Posterior vena cava (tissue), 2 donors: ENCODE data around the gene ECHDC3. TPM values are rescaled to one million over a fixed set of nuclear protein-coding genes. Genes with fewer than 3 reads are reported as not detected.

Experiments used
- DNase-seq: peaks from one replicate; pipeline ENCODE4 v3.0.0-alpha.2; 2020; ENCODE audit warnings: low spot score
- intact Hi-C, 2 donors: fragments of 100-400 bp; cut with DNase I; formaldehyde crosslinking; loops; one replicate each; pipeline versions ENCODE4 v1.14.1 to v1.14.2; 2022 to 2023
- total RNA-seq, 2 donors: library from RNA; stranded (reverse); fragmentation: NEBNext Ultra II Directional; extraction: Animal tissue kit (Norgen Biotek cat#: 25700); gene quantifications; one replicate each; pipeline ENCODE4 v1.2.1, GENCODE V29; 2021
- donor health status: DM: yes; HTN: yes; CAD: no.
- donor health status: DM: yes; HTN: yes; CAD: no.

The ECHDC3 gene
- total RNA-seq, 2 donors from 2014 or later, result 7.7 to 8.1 TPM

- no peak for DNase-seq
- intact Hi-C loops, result no loop called here
Measured at GRCh38 chr10:11762706-11763500, 20.7 kb downstream of the ECHDC3 start.

GRCh38 chr10:11763501-11763861 lies 21.3 kb downstream of the ECHDC3 start:
- no peak for DNase-seq

GRCh38 chr10:11765141-11765540 lies 23.0 kb downstream of the ECHDC3 start:
- DNase-seq, result no peak

More at GRCh38 chr10:11763501-11763861, 21.3 kb downstream of the ECHDC3 start:
- intact Hi-C loops, result no loop called here

GRCh38 chr10:11772575-11773288 lies 30.6 kb downstream of the ECHDC3 start:
- intact Hi-C loops, result no loop called here
- no peak for DNase-seq

More at GRCh38 chr10:11765141-11765540, 23.0 kb downstream of the ECHDC3 start:
- intact Hi-C loops, result no loop called here

- intact Hi-C loops, result no loop called here
- no peak for DNase-seq
Measured at GRCh38 chr10:11773761-11774441, 31.7 kb downstream of the ECHDC3 start.

GRCh38 chr10:11775412-11775811 lies 33.2 kb downstream of the ECHDC3 start:
- no peak for DNase-seq
- intact Hi-C loops, result no loop called here

- intact Hi-C loops, result no loop called here
- no peak for DNase-seq
Measured at GRCh38 chr10:11776080-11776479, 33.9 kb downstream of the ECHDC3 start.

GRCh38 chr10:11781114-11781513 lies 38.9 kb downstream of the ECHDC3 start:
- intact Hi-C loops, result loop anchor here in 1 of 2 donors (10.0 kb wide), 1 partner anchor 204 kb away; no protein-coding TSS in a partner anchor
- DNase-seq, result no peak

- no peak for DNase-seq
- intact Hi-C loops, result loop anchor here (1.0 to 10.0 kb wide), 2 partner anchors 28 to 202 kb away; no protein-coding TSS in a partner anchor
Measured at GRCh38 chr10:11782793-11783557, 40.8 kb downstream of the ECHDC3 start.

GRCh38 chr10:11783558-11783865 lies 41.3 kb downstream of the ECHDC3 start:
- DNase-seq, result no peak
- intact Hi-C loops, result loop anchor here in 1 of 2 donors (10.0 kb wide), 1 partner anchor 201 kb away; no protein-coding TSS in a partner anchor

- no peak for DNase-seq
- intact Hi-C loops, result loop anchor here in 1 of 2 donors (10.0 kb wide), 1 partner anchor 197 kb away; no protein-coding TSS in a partner anchor
Measured at GRCh38 chr10:11787374-11787773, 45.2 kb downstream of the ECHDC3 start.

- intact Hi-C loops, result loop anchor here in 1 of 2 donors (10.0 kb wide), 1 partner anchor 197 kb away; no protein-coding TSS in a partner anchor
- DNase-seq, result no peak
Measured at GRCh38 chr10:11787846-11788245, 45.7 kb downstream of the ECHDC3 start.

- intact Hi-C loops, result loop anchor here in 1 of 2 donors (10.0 kb wide), 1 partner anchor 195 kb away; no protein-coding TSS in a partner anchor
- DNase-seq, result no peak
Measured at GRCh38 chr10:11789306-11789705, 47.1 kb downstream of the ECHDC3 start.

- intact Hi-C loops, result loop anchor here in 1 of 2 donors (10.0 kb wide), 1 partner anchor 195 kb away; no protein-coding TSS in a partner anchor
- no peak for DNase-seq
Measured at GRCh38 chr10:11789956-11790355, 47.8 kb downstream of the ECHDC3 start.

- no peak for DNase-seq
- intact Hi-C loops, result no loop called here
Measured at GRCh38 chr10:11793762-11794479, 51.7 kb downstream of the ECHDC3 start.

- no peak for DNase-seq
- intact Hi-C loops, result no loop called here
Measured at GRCh38 chr10:11794566-11794965, 52.4 kb downstream of the ECHDC3 start.

- intact Hi-C loops, result no loop called here
- DNase-seq, result no peak
Measured at GRCh38 chr10:11795101-11795920, 53.1 kb downstream of the ECHDC3 start.

GRCh38 chr10:11796474-11796873 lies 54.3 kb downstream of the ECHDC3 start:
- intact Hi-C loops, result no loop called here

More at GRCh38 chr10:11796474-11796873, 54.3 kb downstream of the ECHDC3 start:
- no peak for DNase-seq
